ENCODE results near the gene TNNT1. TPM values are rescaled to one million over a fixed set of nuclear protein-coding genes. Genes with fewer than 3 reads are reported as not detected.

Gene TNNT1
- total RNA-seq, 1 donor from 2014 or later = 48.9 TPM

DNA sequence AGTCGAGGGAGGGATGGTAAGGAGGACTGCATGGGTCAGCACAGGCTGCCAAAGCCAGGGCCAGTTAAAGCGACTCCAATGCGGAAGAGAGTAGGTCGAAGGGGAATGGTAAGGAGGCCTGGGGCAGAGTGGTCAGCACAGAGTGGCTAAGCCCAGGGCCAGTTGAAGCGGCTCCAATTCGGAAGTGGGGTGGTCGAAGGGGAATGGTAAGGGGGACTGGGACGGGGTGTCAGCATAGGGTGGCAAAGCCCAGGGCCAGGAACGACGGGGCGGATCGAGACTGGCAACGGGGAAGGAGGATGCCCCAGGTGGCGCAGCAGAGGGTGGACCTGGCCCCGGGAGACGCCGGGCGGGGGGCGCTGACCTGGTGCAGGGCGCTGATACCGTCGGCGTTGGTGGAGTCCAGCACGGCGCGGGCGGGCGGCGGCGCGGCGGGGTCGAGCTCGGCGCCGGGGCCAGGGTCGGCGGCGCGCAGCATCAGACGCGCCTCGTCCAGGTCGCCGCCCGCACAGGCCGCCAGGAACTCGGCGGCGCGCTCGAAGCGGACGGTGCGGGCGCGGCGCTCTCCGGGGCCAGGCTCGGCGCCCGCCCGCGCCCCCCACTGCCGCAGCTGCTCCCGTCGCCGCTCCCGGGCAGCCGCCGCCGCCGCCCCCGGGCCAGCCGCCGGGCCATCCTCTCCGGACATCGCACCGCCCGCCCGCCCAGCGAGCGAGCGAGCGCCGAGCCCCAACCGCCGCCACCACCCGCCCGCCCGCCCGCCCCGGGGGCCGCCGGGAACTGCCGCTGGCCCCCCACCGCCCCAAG, 31.9 kb downstream of the TNNT1 start, which contains the start of gene PPP1R12C:
Gene PPP1R12C (minus strand): TSS at position 779 of the 804 bp plus-strand sequence. CDS start 94 bp downstream, at position 685.
- Mint-ChIP-seq H3K4me1 (peaks cover 35% of the 10 kb centered on the region), H3K27me3 (ENCODE audit: low read depth) (peaks cover 12% of the 10 kb centered on the region), H3K27ac (peak within 1 kb of the TSS; percentile 98), H3K9me3 (no peaks in the 10 kb centered on the region), H3K4me3 (peak within 1 kb of the TSS; percentile 93), H3K36me3 (no peaks in the 10 kb centered on the region)
- TF ChIP-seq, protein P1, sequence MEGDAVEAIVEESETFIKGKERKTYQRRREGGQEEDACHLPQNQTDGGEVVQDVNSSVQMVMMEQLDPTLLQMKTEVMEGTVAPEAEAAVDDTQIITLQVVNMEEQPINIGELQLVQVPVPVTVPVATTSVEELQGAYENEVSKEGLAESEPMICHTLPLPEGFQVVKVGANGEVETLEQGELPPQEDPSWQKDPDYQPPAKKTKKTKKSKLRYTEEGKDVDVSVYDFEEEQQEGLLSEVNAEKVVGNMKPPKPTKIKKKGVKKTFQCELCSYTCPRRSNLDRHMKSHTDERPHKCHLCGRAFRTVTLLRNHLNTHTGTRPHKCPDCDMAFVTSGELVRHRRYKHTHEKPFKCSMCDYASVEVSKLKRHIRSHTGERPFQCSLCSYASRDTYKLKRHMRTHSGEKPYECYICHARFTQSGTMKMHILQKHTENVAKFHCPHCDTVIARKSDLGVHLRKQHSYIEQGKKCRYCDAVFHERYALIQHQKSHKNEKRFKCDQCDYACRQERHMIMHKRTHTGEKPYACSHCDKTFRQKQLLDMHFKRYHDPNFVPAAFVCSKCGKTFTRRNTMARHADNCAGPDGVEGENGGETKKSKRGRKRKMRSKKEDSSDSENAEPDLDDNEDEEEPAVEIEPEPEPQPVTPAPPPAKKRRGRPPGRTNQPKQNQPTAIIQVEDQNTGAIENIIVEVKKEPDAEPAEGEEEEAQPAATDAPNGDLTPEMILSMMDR (IDR thresholded peaks at IDR 0.05; ENCODE audit: unreplicated experiment) = no peak
- DNase-seq (ENCODE audit: low spot score in 2 of 2, unreplicated experiment in 2 of 2) = no peak

DNA sequence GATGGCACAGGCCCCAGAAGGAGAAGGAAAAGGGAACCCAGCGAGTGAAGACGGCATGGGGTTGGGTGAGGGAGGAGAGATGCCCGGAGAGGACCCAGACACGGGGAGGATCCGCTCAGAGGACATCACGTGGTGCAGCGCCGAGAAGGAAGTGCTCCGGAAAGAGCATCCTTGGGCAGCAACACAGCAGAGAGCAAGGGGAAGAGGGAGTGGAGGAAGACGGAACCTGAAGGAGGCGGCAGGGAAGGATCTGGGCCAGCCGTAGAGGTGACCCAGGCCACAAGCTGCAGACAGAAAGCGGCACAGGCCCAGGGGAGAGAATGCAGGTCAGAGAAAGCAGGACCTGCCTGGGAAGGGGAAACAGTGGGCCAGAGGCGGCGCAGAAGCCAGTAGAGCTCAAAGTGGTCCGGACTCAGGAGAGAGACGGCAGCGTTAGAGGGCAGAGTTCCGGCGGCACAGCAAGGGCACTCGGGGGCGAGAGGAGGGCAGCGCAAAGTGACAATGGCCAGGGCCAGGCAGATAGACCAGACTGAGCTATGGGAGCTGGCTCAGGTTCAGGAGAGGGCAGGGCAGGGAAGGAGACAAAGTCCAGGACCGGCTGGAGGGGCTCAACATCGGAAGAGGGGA, 32.7 kb downstream of the TNNT1 start:
- no peaks in the 10 kb centered on the region for H3K36me3 Mint-ChIP-seq
- peaks cover 35% of the 10 kb centered on the region for H3K4me1 Mint-ChIP-seq
- peak overlapping the region; percentile 85 for H3K4me3 Mint-ChIP-seq
- DNase-seq (ENCODE audit: low spot score in 2 of 2, unreplicated experiment in 2 of 2) = no peak
- H3K27ac Mint-ChIP-seq = peak overlapping the region; percentile 97
- no peaks in the 10 kb centered on the region for H3K9me3 Mint-ChIP-seq
- TF ChIP-seq, protein P1 (IDR thresholded peaks at IDR 0.05; ENCODE audit: unreplicated experiment) = no peak
- H3K27me3 Mint-ChIP-seq (ENCODE audit: low read depth) = peaks cover 9% of the 10 kb centered on the region

DNA sequence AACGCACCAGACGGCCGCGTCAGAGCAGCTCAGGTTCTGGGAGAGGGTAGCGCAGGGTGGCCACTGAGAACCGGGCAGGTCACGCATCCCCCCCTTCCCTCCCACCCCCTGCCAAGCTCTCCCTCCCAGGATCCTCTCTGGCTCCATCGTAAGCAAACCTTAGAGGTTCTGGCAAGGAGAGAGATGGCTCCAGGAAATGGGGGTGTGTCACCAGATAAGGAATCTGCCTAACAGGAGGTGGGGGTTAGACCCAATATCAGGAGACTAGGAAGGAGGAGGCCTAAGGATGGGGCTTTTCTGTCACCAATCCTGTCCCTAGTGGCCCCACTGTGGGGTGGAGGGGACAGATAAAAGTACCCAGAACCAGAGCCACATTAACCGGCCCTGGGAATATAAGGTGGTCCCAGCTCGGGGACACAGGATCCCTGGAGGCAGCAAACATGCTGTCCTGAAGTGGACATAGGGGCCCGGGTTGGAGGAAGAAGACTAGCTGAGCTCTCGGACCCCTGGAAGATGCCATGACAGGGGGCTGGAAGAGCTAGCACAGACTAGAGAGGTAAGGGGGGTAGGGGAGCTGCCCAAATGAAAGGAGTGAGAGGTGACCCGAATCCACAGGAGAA, 33.5 kb downstream of the TNNT1 start:
- H3K9me3 Mint-ChIP-seq = no peaks in the 10 kb centered on the region
- TF ChIP-seq, protein P1 (IDR thresholded peaks at IDR 0.05; ENCODE audit: unreplicated experiment) = no peak
- peak overlapping the region; percentile 97 for H3K27ac Mint-ChIP-seq
- peak overlapping the region; percentile 85 for H3K4me3 Mint-ChIP-seq
- H3K27me3 Mint-ChIP-seq (ENCODE audit: low read depth) = peaks cover 5% of the 10 kb centered on the region
- DNase-seq (ENCODE audit: low spot score in 2 of 2, unreplicated experiment in 2 of 2) = no peak
- peaks cover 2% of the 10 kb centered on the region for H3K36me3 Mint-ChIP-seq
- peaks cover 35% of the 10 kb centered on the region for H3K4me1 Mint-ChIP-seq

DNA sequence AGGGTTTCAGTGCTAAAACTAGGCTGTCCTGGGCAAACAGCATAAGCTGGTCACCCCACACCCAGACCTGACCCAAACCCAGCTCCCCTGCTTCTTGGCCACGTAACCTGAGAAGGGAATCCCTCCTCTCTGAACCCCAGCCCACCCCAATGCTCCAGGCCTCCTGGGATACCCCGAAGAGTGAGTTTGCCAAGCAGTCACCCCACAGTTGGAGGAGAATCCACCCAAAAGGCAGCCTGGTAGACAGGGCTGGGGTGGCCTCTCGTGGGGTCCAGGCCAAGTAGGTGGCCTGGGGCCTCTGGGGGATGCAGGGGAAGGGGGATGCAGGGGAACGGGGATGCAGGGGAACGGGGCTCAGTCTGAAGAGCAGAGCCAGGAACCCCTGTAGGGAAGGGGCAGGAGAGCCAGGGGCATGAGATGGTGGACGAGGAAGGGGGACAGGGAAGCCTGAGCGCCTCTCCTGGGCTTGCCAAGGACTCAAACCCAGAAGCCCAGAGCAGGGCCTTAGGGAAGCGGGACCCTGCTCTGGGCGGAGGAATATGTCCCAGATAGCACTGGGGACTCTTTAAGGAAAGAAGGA, 34.4 kb downstream of the TNNT1 start:
- Mint-ChIP-seq H3K36me3 (peaks cover 2% of the 10 kb centered on the region), H3K27ac (peak overlapping the region; percentile 72), H3K9me3 (no peaks in the 10 kb centered on the region), H3K4me3 (peak overlapping the region; percentile 85), H3K27me3 (ENCODE audit: low read depth) (peaks cover under 1% of the 10 kb centered on the region), H3K4me1 (peaks cover 35% of the 10 kb centered on the region)
- TF ChIP-seq, protein P1 (IDR thresholded peaks at IDR 0.05; ENCODE audit: unreplicated experiment) = no peak
- DNase-seq (ENCODE audit: low spot score in 2 of 2, unreplicated experiment in 2 of 2) = no peak

DNA sequence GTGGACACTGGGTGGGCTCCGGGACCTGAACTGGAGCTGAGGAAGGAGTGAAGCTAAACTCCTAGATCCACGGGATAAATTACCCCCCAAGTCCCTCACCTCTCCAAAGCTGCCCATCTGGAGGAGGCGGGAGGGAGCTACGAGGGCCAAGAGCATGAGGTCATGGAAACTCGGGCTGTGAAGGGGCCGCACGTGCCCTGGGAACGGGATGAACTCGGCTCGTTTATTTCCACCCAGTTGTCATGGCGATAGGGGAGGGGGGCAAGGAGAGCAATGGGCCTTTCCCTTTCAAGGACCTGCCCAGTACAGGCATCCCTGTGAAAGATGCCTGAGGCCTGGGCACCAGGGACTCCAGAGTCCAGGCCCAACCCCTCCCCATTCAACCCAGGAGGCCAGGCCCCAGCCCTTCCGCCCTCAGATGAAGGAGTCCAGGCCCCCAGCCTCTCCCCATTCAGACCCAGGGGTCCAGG, 35.4 kb downstream of the TNNT1 start:
- Mint-ChIP-seq H3K27ac (peak overlapping the region; percentile 93), H3K27me3 (ENCODE audit: low read depth) (no peaks in the 10 kb centered on the region), H3K4me3 (peak overlapping the region; percentile 31), H3K9me3 (no peaks in the 10 kb centered on the region), H3K4me1 (peaks cover 32% of the 10 kb centered on the region), H3K36me3 (peaks cover 5% of the 10 kb centered on the region)
- DNase-seq (ENCODE audit: low spot score in 2 of 2, unreplicated experiment in 2 of 2) = peak; percentile 64 to 74
- TF ChIP-seq, protein P1 (IDR thresholded peaks at IDR 0.05; ENCODE audit: unreplicated experiment) = no peak

Data from mesothelial cell of epicardium (in vitro differentiated cells).